Fibroblast of skin of left quadriceps (primary cell): ENCODE data around the gene LPAR5.

Source experiments
- DNase-seq, 2 experiments: peaks; one replicate each; pipeline ENCODE4 v3.0.0-alpha.2; 2013; ENCODE audit warnings: low read depth in 2 of 2

Gene LPAR5

DNA sequence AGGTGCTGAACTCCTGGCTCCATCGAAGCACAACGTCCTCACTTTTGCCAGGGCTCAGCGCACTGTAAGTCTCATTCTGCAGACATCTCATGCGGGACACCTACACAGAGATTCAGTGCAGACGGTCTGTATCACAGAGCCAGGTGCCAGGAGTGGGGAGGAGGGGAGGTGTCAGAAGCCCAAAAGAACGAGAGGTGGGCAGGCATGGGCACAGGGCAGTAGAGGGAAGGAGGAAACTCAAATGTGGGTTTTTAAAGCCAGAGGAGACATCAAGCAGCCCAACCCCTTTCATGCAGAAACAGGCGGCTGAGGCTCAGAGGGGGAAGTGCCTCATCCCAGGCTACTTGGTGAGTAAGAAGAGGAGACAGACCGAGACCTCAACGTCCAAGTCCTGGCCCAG, 2.5 kb upstream of the LPAR5 start:
- no peak for DNase-seq

DNA sequence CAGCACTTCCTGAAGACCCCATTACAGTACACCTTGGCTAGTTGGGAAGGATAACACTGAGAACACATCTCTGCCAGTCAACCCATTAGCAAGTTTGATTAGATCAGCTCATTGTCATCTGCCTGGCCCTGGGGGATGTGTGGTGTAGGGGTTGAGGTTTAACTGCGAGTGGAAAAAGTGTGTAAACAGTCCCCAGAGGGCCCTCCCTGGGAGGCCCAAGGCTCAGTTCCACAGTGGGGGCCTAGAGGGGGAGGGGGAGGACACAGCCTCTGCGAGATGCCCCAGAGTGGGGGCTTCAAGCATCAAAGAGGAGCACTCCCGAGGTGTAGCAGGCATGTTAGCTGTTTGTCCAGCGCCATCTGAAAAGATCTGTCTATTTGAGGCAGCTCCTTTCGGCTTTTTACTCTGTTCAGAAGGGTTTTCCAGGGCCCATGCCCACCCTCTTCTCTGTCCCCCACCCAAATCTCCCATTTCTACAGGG, 344 bp downstream of the LPAR5 start:
- no peak for DNase-seq

DNA sequence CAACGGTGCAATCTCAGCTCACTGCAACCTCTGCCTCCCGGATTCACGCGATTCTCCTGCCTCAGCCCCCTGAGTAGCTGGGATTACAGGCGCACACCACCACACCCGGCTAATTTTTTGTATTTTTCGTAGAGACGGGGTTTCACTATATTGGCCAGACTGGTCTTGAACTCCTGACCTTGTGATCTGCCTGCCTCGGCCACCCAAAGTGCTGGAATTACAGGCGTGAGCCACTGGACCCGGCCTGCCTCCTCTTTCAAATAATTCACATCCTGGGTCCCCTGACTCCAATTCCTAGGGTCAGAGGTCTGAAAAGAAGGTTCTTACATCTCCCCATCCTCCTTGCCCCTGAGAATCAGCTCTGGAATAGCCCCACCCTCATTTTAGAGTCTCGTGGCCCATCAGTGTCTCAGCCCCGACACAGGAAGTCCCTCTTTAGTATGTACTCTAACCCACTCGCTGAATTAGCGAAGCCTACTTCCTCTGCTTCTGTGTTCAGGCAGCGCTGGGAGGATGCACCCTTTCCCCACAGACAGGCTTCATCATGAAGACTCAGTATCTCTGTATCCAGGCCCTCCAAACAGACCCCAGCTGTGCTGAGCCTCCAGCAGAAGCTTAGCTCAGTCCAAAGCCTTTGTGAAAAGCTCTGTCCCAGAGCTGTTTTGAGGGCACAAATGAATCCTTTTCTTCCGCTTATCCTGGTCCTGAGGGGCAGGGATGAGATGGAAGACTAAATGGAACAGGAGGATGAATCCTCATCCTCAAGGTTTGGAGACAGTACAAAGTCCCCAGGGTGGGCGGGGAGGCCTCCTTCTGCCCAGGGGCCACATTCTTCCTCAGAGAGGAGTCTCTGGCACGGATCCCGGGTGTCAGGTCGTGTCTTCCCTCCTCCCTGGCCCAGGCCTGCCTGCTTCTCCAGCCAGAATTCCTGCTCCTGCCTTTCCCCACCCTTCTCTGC, 3.5 kb downstream of the LPAR5 start:
- DNase-seq: no peak

DNA sequence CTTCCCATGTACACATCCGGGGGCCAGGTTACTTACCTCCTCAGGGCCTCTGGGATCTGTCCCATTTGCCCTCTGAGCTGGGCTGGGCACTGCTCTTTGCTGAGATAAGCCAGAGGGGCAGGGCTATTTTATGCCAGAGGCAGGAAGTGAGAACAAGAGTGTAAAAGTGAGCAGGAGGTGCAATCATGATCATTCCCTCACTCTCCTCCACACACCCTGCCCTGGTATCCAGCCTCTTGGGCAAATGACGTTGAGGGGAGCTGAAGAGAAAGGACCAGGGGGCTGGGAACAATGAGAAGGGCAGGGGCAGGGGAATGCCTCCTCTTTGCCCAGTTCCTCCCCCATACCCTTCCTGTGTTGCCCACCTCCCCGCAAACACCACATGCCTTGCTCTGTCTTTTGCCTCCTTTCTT, 4.2 kb downstream of the LPAR5 start:
- DNase-seq: no peak

DNA sequence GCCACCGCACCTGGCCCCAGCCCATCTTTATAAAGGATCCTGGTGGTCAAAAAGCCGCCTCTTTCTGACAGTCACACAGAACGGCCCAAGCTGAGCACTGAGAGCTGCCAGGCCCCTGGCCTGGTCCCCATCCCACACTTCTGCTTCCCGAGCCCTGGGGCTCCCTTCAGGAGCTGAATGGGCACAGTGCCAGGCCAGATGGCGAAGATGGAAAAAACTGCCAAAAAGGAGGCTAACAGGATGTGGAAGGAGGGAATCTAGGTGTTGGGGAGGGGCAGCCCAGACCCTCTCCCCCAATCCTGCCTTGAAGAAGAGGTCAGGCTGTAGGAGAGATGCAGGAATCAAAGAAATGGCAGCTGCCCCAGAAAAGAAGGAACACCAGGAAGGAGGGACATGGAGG, 5.0 kb downstream of the LPAR5 start:
- DNase-seq: no peak

DNA sequence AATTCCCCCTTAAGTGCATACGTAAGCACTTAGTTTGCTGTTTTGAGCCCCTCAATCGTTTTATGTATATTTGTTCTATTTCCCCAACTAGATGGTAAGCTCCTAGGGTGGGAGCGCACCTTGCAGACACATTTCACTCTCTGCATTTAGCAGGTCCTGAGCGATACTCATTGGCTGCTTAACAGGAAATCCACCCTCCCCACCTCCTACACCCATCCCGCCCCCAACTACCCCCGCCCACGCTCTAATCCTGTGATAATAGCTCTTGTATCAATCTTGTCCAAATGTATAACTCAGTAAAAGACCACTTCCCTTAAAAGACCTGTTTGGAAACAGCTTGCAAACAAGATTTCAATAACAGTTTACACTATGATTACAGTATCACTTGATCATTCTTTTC, 8.1 kb downstream of the LPAR5 start:
- DNase-seq: no peak

DNA sequence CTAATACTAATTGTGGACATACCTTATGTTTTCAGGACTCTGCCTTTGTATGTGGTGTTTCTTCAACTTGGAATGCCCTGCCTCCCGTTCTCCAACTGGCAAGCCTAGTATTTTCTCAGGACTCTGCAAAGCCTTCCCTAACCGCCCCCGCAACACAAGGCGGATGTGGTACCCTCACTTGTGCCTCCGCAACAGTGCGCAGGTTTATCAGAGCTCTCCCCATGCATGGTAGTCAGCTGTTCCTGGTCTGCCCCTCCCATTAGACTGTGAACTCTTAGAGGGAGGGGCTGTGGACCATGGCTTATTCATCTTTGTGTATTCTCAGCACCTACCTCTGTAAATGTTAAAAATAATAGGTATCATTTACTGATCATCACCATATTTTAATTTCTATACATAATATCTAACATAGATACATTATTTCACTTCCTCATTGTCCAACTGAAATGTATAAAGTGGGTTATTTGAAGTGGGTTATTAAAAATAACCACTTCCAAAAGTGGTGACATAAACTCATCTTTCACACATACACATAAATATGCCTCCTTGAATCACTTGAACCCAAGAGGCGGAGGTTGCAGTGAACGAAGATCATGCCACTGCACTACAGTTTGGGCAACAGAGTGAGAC, 9.0 kb downstream of the LPAR5 start:
- DNase-seq: no peak

DNA sequence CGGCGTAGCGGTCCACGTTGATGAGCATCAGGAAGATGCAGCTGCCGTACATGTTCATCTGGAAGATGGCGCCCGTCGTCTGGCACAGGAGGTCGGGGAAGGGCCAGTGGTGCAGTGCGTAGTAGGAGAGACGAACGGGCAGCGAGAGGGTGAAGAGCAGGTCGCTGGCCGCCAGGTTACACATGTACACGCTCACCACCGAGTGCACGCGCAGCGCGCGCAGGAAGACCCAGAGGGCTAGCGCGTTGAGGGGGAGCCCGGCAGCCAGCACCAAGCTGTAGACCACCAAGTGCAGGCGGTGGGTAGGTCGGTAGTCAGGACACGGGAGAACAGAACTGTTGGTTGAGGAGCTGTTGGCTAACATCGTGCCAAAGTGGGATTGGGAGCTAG, 14.9 kb downstream of the LPAR5 start:
- DNase-seq: no peak

DNA sequence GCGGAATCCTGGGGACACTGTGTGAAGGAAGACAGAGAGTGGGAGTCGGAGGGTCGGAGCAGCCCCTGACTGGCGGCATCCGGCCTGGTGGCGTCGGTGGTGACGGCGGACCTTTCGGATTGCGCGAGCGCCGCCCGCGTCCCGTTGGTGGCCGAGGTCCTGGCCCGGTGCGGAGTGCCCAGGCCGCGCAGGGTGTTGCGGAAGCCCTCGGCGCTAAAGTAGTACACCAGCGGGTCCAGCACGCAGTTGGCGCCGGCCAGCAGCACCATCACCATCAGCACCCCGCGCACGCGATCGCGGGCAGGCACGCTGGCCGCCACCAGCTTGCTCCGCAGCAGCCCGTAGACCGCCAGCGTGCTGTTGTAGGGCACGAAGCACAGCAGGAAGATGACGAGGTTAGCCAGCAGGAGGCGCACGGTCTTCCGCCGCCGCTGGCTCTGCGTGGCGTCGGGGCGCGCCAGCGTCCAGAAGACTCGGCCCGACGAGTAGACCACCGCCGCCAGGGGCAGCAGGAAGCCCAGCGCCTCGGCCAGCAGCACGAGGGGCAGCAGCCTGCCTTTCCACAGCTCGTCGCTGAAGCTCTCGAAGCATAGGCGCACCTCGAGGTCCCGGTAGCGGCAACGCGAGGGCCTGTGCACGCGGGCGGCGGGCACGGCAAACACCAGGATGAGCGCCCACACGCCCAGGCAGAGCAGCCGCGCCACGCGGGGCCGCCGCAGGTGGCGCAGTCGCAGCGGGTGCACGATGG, 15.4 kb downstream of the LPAR5 start:
- DNase-seq: no peak

DNA sequence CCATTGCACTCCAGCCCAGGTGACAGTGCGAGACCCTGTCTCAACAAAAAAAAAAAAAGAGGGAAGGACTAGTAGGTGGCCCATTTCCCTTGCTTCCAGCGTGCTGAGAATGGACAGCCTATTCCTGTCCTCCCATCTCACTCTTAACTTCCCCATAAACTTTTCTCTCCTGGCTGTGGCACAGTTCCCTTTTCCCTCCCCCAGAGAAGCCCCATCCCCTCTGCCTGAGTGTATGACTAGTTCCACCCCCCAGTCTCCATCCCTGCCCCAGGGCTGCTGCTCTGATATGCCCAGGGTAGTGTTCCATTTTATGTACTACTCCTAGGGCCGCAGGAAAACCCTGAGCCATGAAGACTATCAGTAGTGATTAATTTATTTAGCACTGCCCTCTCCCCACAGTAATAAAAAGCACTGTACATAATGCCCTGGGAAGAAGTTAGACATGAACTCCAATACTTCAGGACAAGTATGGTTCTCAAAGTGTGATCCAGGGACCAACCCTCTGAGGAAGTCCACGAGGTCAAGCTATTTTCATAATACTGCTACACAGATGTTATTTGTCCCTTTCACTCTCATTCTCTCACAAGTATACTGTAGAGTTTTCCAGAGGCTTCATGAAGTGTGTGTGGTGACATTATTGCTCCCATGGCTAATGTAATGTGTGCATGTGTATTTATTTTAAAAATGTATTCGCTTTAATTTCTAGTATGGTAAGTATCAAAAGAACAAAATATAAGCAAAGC, 17.1 kb downstream of the LPAR5 start:
- DNase-seq: no peak

DNA sequence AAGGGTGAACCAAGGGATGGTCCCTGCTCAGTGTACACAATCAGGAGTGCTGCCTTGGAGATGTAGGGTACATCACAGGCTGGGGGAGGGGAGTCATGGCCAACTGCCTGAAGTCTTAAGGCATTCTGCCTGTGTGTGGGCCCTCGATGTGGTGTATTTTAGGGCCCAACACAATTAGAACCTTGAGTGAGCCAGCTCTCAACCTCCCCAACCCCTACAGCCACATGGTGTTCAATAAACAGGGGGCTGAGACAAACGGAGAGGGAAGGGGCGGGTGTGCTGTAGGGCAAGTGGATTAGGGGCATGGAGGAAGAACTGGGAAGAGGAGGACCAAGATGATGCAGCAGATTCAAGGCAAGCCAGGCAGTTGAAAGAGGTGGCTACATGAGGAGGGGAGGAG, 20.0 kb downstream of the LPAR5 start:
- no peak for DNase-seq

DNA sequence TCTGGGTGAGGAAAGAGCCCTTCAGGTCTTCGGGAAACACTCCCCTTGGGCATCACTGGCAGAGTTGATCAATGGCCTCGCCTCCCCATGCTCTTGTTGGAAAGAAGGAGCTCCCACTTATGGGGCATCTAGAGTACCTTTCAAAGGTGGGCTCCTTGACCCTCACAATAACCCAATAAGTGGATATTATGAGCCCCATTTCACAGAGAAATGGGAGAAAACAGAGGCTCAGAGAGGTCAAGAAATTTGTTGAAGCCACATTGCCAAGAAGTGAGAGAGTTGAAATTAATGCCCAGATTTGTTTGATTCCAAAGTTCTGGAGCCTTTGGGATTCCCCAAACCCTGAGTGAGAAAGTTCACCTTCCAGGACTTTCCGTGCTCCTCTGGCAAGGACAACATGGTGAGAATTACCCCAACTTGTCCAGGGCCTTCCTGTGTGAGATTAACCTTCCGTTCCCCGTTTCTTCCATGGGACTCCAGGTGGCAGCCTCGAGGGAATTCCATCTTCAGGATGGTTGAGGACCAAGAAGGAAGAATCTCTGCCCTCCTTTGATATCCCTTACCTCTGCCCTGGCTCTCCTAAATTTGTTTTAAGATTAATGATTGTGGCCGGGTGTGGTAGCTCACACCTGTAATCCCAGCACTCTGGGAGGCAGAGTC, 21.1 kb downstream of the LPAR5 start:
- no peak for DNase-seq

DNA sequence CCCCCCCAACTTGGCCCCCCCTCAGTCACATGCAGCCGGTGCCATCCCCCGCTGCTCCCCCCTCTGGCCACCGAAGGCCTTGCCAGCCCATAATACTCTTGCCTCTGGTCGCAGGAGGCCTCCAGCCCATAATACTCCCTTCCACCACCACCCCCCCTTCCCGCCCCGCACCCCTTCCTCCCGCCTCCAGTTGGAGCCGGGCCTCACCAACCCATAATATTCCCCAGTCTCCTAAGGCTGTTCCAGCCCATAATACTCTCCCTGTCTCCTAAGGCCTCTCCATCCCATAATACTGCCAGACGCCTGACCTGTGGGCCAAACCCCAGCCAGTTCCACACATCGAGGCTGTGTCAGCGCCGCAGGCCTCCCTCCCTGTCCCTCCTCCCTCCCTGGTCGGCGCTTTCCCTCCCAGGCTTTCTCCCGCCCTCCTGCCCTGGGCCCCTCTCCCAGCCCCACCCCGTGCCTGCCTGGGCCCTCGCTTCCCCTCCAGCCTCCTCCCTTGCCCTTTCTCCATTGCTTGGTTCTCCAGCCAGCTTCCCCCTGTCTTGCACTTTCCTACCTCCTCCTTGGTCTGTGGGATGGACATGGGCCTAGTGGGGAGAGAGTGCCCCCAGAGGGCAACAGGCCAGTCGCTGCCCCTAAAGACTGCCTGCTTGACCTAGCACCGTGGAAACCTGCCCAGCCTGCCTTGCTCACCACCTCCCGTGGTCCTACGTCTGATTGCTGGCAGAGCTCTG, 21.8 kb downstream of the LPAR5 start:
- peak; percentile 80 to 83 for DNase-seq

DNA sequence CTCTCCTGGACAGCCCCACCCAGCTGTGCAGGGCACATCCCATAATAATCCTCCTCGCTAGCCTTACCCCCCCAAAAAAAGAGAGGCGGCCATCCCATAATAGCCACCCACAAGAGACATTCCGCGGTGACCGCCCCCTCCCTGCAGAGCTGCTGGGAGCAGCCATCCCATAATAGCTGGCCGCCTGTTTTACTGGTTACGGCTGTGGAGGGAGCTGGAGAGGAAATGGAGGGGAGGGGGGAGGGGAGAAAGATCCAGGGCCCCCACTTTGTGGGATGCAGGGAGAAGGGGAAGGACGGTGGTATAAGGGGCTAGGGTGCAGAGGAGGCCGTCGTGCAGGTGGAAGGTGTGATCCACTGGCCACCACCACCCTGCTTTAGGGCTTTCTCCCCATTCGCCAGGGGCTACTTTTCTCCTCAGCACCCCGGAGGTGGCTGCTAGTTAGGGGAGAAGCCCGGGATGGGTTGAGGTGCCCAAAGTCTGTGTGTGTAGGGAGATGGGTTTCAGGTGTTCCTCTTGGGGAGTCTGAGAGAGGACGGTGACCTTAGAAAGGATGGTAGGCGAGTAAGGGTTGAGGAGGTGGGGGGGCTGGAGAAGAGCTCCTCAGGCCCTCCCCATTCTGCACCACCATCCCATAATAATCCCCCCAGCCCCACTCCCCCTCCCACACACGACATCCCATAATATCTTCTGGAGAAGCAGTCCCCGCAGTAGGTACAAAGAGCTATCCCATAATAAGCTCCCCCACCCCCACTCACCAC, 22.6 kb downstream of the LPAR5 start:
- DNase-seq: peak in 1 of 2 experiments; percentile 41

DNA sequence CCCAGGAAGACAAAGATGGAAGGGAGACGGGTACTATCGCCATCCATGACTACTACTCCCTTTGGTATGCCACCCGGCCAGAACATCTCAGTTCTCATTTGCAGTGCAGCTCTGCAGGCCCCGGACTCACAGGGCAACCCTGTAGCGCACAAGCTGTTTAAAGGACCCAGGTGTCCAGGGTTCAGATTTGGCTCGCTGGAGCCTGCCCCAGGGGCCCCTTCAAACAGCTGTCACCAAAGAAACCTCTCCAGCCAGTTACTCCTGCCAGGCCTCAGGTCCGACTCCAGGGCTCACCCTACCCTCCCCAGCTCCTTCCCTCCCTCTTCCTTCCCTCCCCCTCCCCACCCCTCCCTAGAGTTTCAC, 23.1 kb downstream of the LPAR5 start:
- DNase-seq: no peak

DNA sequence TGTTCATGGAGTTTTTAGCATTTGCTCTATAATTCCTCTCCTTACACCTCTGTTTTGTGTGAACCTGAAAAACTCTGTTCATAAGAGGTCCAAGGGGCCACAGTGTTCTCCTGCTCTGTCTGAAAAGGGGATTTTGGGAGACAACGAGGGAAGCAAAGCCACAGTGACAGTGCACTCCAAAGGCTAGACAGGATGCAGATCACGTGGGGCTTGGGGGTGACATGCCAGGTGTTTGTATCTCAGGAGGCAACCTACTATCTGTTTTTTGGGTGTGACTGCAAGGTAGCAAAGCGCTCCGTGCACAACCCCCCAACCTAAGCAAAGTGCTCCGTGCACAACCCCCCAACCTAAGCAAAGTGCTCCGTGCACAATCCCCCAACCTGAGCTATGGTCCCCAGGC, 23.5 kb downstream of the LPAR5 start:
- no peak for DNase-seq

DNA sequence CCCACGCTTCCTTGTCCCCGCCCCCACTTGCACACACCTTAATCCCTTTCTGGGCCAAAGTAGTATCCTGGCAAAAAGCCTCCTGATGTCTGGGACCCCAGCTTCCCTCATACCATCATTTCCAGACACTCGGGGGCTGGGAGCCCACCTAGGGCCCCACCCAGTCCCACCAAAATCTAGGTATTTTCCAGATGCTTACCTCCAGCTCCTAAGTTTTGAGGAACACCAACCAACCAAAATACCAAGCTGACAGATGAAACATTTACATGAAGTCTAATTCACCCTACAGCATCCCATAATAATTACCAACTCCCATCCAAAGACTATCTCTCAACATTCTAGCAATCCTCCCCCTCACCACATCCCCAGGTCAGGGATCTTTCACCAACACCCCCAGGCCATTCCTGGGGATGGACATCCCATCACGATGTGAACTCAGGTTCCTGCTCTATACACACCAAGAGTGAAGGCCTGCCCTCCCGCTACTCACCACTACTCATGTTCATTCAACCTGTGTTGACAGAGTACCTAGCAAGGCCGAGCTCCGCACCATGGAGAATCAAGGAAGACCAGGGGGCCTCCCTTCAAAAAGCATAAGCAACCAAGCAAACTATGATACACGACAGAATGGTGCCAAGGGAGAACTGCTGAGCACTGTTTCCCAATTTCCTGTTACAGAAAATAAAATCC, 27.0 kb downstream of the LPAR5 start:
- no peak for DNase-seq

DNA sequence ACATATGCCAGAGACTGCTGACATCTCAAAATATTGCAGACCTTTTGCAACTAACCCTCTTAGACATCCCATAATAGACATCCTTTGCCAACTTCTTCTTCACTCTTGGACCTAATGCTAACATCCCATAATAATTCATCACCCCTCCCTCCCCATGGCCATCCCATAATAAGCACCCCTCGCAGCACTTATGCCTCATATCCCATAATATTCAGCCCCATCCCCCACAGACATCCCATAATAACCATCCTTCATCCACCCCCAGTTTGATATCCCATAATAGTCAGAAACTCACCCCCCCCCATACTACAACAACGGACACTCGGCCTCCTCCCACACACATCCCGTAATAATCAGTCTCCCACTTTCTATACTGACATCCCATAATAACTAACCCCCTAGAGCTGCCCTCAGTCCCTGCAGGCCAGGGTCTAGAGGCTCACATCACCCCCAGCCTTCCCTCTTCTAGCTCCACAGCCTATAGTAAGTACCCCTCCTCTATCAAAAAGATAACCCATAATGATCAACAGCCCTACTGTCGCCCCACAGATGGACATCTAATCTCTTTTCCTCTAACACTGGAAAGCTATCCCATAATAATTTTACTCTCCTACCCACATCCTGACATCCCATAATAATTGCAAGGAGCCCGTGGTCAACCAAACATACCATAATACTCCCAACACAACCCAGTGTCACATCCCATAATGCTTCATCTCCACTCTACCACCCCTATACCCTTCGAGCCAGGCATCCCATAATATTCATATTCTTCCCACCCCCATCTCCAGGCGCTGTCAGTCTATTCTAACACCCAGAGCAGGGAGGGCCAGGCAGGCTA, 27.8 kb downstream of the LPAR5 start:
- no peak for DNase-seq
